Measurements from ENCODE around the gene SGIP1. TPM values are rescaled to one million over a fixed set of nuclear protein-coding genes. Genes with fewer than 3 reads are reported as not detected.
A peak's percentile ranks its signal among the peaks of the same experiment; 100 is the strongest.

SGIP1 gene
- total RNA-seq, 1 donor from 2014 or later = 12.4 TPM

- Histone ChIP-seq H3K27me3 (ENCODE audit: low read depth) (no peaks in the 10 kb centered on the region), H3K27ac (no peak overlapping the region), H3K36me3 (no peaks in the 10 kb centered on the region), H3K9me3 (no peaks in the 10 kb centered on the region), H3K4me3 (no peak overlapping the region), H3K4me1 (no peaks in the 10 kb centered on the region)
- no peak for DNase-seq
- ATAC-seq = no peak
- no peak for TF ChIP-seq CTCF (IDR thresholded peaks at IDR 0.05)
- intact Hi-C loops (cut with DNase I) = no loop called here
These were observed 18.9 kb downstream of the SGIP1 start for GRCh38 chr1:66552829-66553228.

GRCh38 chr1:66553846-66554245 is 19.9 kb downstream of the SGIP1 start:
- Histone ChIP-seq H3K27me3 (ENCODE audit: low read depth) (no peaks in the 10 kb centered on the region), H3K4me1 (no peaks in the 10 kb centered on the region), H3K36me3 (no peaks in the 10 kb centered on the region), H3K4me3 (no peak overlapping the region), H3K9me3 (no peaks in the 10 kb centered on the region), H3K27ac (no peak overlapping the region)
- ATAC-seq = no peak
- no peak for TF ChIP-seq CTCF (IDR thresholded peaks at IDR 0.05)
- intact Hi-C loops (cut with DNase I) = no loop called here
- DNase-seq = no peak

- no peak overlapping the region for H3K27ac ChIP-seq
- intact Hi-C loops (cut with DNase I) = no loop called here
- H3K4me3 ChIP-seq = no peak overlapping the region
- no peaks in the 10 kb centered on the region for H3K4me1 ChIP-seq
- ATAC-seq (no peak), DNase-seq (no peak)
- no peaks in the 10 kb centered on the region for H3K36me3 ChIP-seq
- no peaks in the 10 kb centered on the region for H3K9me3 ChIP-seq
- H3K27me3 ChIP-seq (ENCODE audit: low read depth) = no peaks in the 10 kb centered on the region
- no peak for TF ChIP-seq CTCF (IDR thresholded peaks at IDR 0.05)
These were observed 22.2 kb downstream of the SGIP1 start for GRCh38 chr1:66556161-66556611.

DNA sequence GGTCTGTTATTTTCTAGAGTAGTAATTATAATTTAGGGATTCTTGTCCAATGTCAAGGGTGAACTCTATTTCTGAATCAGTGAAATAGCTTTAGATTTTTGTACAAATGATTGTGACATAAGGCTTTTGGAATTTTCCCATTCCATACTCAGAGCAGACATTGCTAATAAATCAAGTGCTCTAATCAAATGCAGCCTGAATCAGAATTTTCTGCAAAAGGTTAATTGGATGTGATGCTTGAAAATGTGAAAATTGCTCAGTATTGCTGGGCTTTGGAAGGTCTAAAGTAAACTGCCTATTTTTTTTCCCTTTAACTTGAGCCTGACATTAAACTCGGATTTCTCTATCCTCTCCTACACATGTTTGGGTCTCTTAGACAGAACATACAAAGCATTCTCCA is 23.2 kb downstream of the SGIP1 start:
- DNase-seq (no peak), ATAC-seq (no peak)
- intact Hi-C loops (cut with DNase I) = no loop called here
- Histone ChIP-seq H3K4me3 (no peak overlapping the region), H3K27ac (no peak overlapping the region), H3K36me3 (no peaks in the 10 kb centered on the region), H3K4me1 (peaks cover under 1% of the 10 kb centered on the region), H3K9me3 (no peaks in the 10 kb centered on the region), H3K27me3 (ENCODE audit: low read depth) (no peaks in the 10 kb centered on the region)
- TF ChIP-seq CTCF (IDR thresholded peaks at IDR 0.05) = no peak

- Histone ChIP-seq H3K36me3 (no peaks in the 10 kb centered on the region), H3K27ac (no peak overlapping the region), H3K27me3 (ENCODE audit: low read depth) (no peaks in the 10 kb centered on the region), H3K9me3 (no peaks in the 10 kb centered on the region), H3K4me1 (peaks cover 15% of the 10 kb centered on the region), H3K4me3 (no peak overlapping the region)
- TF ChIP-seq CTCF (IDR thresholded peaks at IDR 0.05) = no peak
- intact Hi-C loops (cut with DNase I) = no loop called here
- no peak for DNase-seq
- no peak for ATAC-seq
These were observed 25.6 kb downstream of the SGIP1 start for GRCh38 chr1:66559517-66559916.

DNA sequence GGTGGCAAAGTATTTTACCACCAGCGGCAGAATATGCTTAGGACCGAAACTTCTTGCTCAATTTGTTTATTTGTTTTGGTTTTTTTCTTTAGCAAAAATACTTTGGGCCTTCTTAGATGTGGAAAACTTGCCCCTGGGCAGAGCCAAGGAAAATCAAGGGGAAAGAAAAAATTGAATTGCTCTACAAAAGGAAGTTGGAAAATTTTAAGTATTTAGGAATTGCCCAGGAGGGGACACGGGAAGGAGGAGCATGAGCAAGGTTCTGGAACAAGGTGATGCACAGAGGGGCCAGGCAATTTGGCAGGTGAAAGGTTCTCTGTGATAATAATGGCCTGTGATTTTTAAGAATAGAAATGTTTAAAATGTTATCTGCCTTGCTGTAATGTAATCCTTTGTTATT is 28.6 kb downstream of the SGIP1 start:
- ATAC-seq = no peak
- no peak for TF ChIP-seq CTCF (IDR thresholded peaks at IDR 0.05)
- Histone ChIP-seq H3K4me3 (no peak overlapping the region), H3K36me3 (no peaks in the 10 kb centered on the region), H3K4me1 (peaks cover 15% of the 10 kb centered on the region), H3K27me3 (ENCODE audit: low read depth) (no peaks in the 10 kb centered on the region), H3K9me3 (no peaks in the 10 kb centered on the region), H3K27ac (peak overlapping the region; percentile 68)
- intact Hi-C loops (cut with DNase I) = no loop called here
- DNase-seq = no peak
